Activated B cell treated with CpG ODN at 0.5 μM for 24 hours (primary cell): ENCODE data around the gene KRT80. TPM values are rescaled to one million over a fixed set of nuclear protein-coding genes. Genes with fewer than 3 reads are reported as not detected.

Source experiments
- ATAC-seq: fragments of 200-7000 bp; cut with Tn5 transposase; one replicate; pipeline ENCODE4 v1.10.0; 2021; ENCODE audit warnings: low read depth, mild to moderate bottlenecking, moderate library complexity
- CTCF ChIA-PET: fragments of 350-600 bp; sonication (Branson Sonifier 250); formaldehyde crosslinking; loops from one replicate; lab custom pipeline; 2021; ENCODE audit warnings: antibody characterized with exemption; lab: Charles Lee
- POLR2A ChIA-PET: fragments of 350-600 bp; sonication (Branson Sonifier 250); formaldehyde crosslinking; loops from one replicate; lab custom pipeline; 2021; ENCODE audit warnings: antibody characterized with exemption; lab: Charles Lee
- DNase-seq: peaks from one replicate; pipeline ENCODE4 v3.0.0; 2022
- H3K27ac Mint-ChIP-seq: one replicate; pipeline ENCODE4 v1.8.0; 2020; ENCODE audit warnings: mixed read lengths
- H3K27me3 Mint-ChIP-seq: one replicate; pipeline ENCODE4 v1.8.0; 2021; ENCODE audit warnings: mixed read lengths
- H3K36me3 Mint-ChIP-seq: one replicate; pipeline ENCODE4 v1.8.0; 2021; ENCODE audit warnings: low read depth, mixed read lengths
- H3K4me1 Mint-ChIP-seq: one replicate; pipeline ENCODE4 v1.8.0; 2021; ENCODE audit warnings: mixed read lengths
- H3K4me3 Mint-ChIP-seq: one replicate; pipeline ENCODE4 v1.8.0; 2020; ENCODE audit warnings: mild to moderate bottlenecking, mixed read lengths
- H3K9me3 Mint-ChIP-seq: one replicate; pipeline ENCODE4 v1.8.0; 2020; ENCODE audit warnings: mixed read lengths
- CTCF ChIP-seq: fragments of 200-600 bp; IDR thresholded peaks from one replicate; pipeline ENCODE4 v1.8.0; 2022; ENCODE audit warnings: antibody characterized with exemption, mild to moderate bottlenecking
- intact Hi-C: fragments of 100-400 bp; cut with micrococcal nuclease; formaldehyde crosslinking; loops from one replicate; pipeline ENCODE4 v1.15.1; 2024
- total RNA-seq: library from RNA; stranded (reverse); gene quantifications from 2 replicates; pipeline ENCODE4 v1.2.3, GENCODE V29; 2022

KRT80 gene
- total RNA-seq, 1 donor from 2014 or later, result not detected

GRCh38 chr12:52231305-52232202 is 39.7 kb upstream of the KRT80 start:
- CTCF ChIA-PET, result no interaction called here
- no peak for ATAC-seq
- intact Hi-C loops, result no loop called here
- Mint-ChIP-seq H3K27me3 (peaks cover 43% of the 10 kb centered on the region), H3K4me3 (no peak overlapping the region), H3K36me3 (no peaks in the 10 kb centered on the region), H3K4me1 (no peaks in the 10 kb centered on the region), H3K27ac (no peak overlapping the region), H3K9me3 (no peaks in the 10 kb centered on the region)
- POLR2A ChIA-PET, result no interaction called here
- no peak for DNase-seq
- TF ChIP-seq CTCF, result no peak

- peaks cover 43% of the 10 kb centered on the region for H3K27me3 Mint-ChIP-seq
- no peak for TF ChIP-seq CTCF
- no peaks in the 10 kb centered on the region for H3K4me1 Mint-ChIP-seq
- H3K27ac Mint-ChIP-seq, result no peak overlapping the region
- H3K4me3 Mint-ChIP-seq, result no peak overlapping the region
- ATAC-seq (no peak), DNase-seq (no peak)
- ChIA-PET POLR2A (no interaction called here), CTCF (no interaction called here)
- no peaks in the 10 kb centered on the region for H3K9me3 Mint-ChIP-seq
- intact Hi-C loops, result no loop called here
- no peaks in the 10 kb centered on the region for H3K36me3 Mint-ChIP-seq
These were observed 38.8 kb upstream of the KRT80 start for GRCh38 chr12:52230364-52231281.

GRCh38 chr12:52229836-52230343 is 38.1 kb upstream of the KRT80 start:
- Mint-ChIP-seq H3K27me3 (peaks cover 42% of the 10 kb centered on the region), H3K9me3 (no peaks in the 10 kb centered on the region), H3K36me3 (no peaks in the 10 kb centered on the region), H3K4me3 (no peak overlapping the region), H3K27ac (no peak overlapping the region), H3K4me1 (no peaks in the 10 kb centered on the region)
- ChIA-PET CTCF (no interaction called here), POLR2A (no interaction called here)
- no peak for TF ChIP-seq CTCF
- intact Hi-C loops, result no loop called here
- DNase-seq (no peak), ATAC-seq (no peak)

- no peak for DNase-seq
- intact Hi-C loops, result no loop called here
- Mint-ChIP-seq H3K27me3 (peaks cover 38% of the 10 kb centered on the region), H3K27ac (no peak overlapping the region), H3K9me3 (no peaks in the 10 kb centered on the region), H3K36me3 (no peaks in the 10 kb centered on the region), H3K4me3 (no peak overlapping the region), H3K4me1 (no peaks in the 10 kb centered on the region)
- TF ChIP-seq CTCF, result no peak
- ChIA-PET POLR2A (no interaction called here), CTCF (no interaction called here)
- no peak for ATAC-seq
These were observed 37.1 kb upstream of the KRT80 start for GRCh38 chr12:52228931-52229330.

- CTCF ChIA-PET, result no interaction called here
- POLR2A ChIA-PET, result no interaction called here
- Mint-ChIP-seq H3K27ac (no peak overlapping the region), H3K27me3 (peaks cover 41% of the 10 kb centered on the region), H3K4me3 (no peak overlapping the region), H3K4me1 (no peaks in the 10 kb centered on the region), H3K36me3 (no peaks in the 10 kb centered on the region), H3K9me3 (no peaks in the 10 kb centered on the region)
- intact Hi-C loops, result no loop called here
- no peak for TF ChIP-seq CTCF
- DNase-seq (no peak), ATAC-seq (no peak)
These were observed 36.6 kb upstream of the KRT80 start for GRCh38 chr12:52228366-52228765.
